HepG2 (cell line): ENCODE results near the gene FAM180A. TPM values are rescaled to one million over a fixed set of nuclear protein-coding genes. Genes with fewer than 3 reads are reported as not detected.

Experiments used
- DNMT3B ChIP-seq: conservative IDR thresholded peaks from 2 replicates; pipeline ENCODE4 v1.6.1; 2016; ENCODE audit warnings: missing biosample characterization, control low read depth
- GRHL1 ChIP-seq: sonication (generic); formaldehyde crosslinking; conservative IDR thresholded peaks from 2 replicates; pipeline ENCODE4 v1.8.0; 2022; ENCODE audit warnings: missing genetic modification reagents
- NFYC ChIP-seq: IDR thresholded peaks from 2 replicates; pipeline ENCODE4 v1.6.1; 2016; ENCODE audit warnings: missing genetic modification reagents, missing compliant biosample characterization
- ZNF441 ChIP-seq: sonication (generic); formaldehyde crosslinking; IDR thresholded peaks from 2 replicates; pipeline ENCODE4 v1.7.0; 2021; ENCODE audit warnings: missing genetic modification reagents, borderline replicate concordance
- ZNF687 ChIP-seq: sonication (generic); formaldehyde crosslinking; IDR thresholded peaks from 2 replicates; pipeline ENCODE4 v1.5.1; 2020; ENCODE audit warnings: mild to moderate bottlenecking, missing genetic modification reagents, moderate library complexity
- polyA plus RNA-seq, 8 experiments: library from polyadenylated mRNA; depleted of rRNA in 3 of 8; stranded (reverse) in 7 of 8; unstranded in 1 of 8; fragments of >200 nt; fragmentation: Illumina TruSeq in 4 of 8; extraction: Trizol in 4 of 8; gene quantifications; 2 replicates each; pipeline versions ENCODE4 v1.2.1 to v1.2.3, GENCODE V29; 2011 to 2016; ENCODE audit warnings: low read depth in 4 of 8, missing spikeins in 1 of 8, mixed read lengths in 1 of 8; ENCODE audit not compliant: insufficient read depth in 1 of 8
- total RNA-seq, 5 experiments: library from RNA; depleted of rRNA; stranded (reverse); fragments of >200 nt; fragmentation: Illumina TruSeq; extraction: Trizol; gene quantifications; 2 replicates each; pipeline ENCODE4 v1.2.3, GENCODE V29; 2016; ENCODE audit warnings: low read depth in 1 of 5
- TF ChIP-seq, protein P1 (sequence below): sonication (generic); formaldehyde crosslinking; IDR thresholded peaks from 2 replicates; pipeline ENCODE4 v1.4.0; 2020; ENCODE audit warnings: missing genetic modification reagents, borderline replicate concordance
- TF ChIP-seq, protein P2 (sequence below), 2 experiments: fragments of 450-650 bp in 1 of 2; sonication (generic) in 1 of 2; formaldehyde crosslinking in 1 of 2; IDR thresholded peaks; 2 replicates each; pipeline versions ENCODE4 v1.6.1 to v1.8.0; 2016 to 2022; ENCODE audit warnings: antibody characterized with exemption in 1 of 2, mild to moderate bottlenecking in 1 of 2, missing genetic modification reagents in 1 of 2

FAM180A gene
- total and polyA plus RNA-seq, 2 of the 13 experiments (the other 11 are each of a cell fraction or from before 2014, with no cell fraction given), result not detected

DNA sequence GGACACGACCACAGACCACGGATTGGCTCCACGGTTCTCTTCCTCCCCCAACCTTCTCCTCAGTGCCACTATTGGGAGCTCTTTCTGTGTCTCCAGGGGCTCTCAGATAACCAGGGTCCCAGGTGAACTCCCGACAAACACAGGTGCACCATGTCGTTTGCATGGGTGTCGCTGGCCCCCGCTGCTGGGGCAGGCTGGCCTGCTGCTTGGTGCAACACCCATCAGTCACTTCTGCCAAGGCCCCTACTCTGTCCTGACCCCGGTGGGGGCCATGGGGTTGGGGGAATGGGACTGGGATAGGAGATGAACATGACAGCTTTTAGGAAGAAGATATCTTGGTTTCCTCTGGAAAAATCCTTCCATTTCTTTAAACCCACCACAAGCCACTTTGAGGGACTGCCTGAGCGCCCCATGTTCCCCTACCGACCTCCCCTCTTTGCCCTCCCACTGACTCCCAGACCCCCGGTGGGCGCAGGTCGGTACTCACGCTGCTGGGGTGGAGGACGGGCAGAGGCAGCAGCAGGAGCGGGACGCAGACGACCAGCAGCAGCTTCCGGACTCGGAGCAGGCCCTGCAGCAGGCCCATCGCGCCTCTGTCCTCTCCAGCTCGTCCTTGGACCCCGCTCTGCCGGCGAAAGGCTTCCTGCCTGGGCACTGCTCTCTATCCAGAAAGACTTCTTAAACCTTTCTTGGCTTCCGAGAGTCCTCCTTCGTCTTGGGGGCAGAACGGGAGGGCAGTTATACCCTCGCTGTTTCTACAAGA lies 21.5 kb downstream of the FAM180A start (continued):
- TF ChIP-seq, protein P1, sequence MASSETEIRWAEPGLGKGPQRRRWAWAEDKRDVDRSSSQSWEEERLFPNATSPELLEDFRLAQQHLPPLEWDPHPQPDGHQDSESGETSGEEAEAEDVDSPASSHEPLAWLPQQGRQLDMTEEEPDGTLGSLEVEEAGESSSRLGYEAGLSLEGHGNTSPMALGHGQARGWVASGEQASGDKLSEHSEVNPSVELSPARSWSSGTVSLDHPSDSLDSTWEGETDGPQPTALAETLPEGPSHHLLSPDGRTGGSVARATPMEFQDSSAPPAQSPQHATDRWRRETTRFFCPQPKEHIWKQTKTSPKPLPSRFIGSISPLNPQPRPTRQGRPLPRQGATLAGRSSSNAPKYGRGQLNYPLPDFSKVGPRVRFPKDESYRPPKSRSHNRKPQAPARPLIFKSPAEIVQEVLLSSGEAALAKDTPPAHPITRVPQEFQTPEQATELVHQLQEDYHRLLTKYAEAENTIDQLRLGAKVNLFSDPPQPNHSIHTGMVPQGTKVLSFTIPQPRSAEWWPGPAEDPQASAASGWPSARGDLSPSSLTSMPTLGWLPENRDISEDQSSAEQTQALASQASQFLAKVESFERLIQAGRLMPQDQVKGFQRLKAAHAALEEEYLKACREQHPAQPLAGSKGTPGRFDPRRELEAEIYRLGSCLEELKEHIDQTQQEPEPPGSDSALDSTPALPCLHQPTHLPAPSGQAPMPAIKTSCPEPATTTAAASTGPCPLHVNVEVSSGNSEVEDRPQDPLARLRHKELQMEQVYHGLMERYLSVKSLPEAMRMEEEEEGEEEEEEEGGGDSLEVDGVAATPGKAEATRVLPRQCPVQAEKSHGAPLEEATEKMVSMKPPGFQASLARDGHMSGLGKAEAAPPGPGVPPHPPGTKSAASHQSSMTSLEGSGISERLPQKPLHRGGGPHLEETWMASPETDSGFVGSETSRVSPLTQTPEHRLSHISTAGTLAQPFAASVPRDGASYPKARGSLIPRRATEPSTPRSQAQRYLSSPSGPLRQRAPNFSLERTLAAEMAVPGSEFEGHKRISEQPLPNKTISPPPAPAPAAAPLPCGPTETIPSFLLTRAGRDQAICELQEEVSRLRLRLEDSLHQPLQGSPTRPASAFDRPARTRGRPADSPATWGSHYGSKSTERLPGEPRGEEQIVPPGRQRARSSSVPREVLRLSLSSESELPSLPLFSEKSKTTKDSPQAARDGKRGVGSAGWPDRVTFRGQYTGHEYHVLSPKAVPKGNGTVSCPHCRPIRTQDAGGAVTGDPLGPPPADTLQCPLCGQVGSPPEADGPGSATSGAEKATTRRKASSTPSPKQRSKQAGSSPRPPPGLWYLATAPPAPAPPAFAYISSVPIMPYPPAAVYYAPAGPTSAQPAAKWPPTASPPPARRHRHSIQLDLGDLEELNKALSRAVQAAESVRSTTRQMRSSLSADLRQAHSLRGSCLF (CRISPR knock-in tag), result no peak
- TF ChIP-seq ZNF441 (CRISPR knock-in tag), result no peak
- TF ChIP-seq ZNF687 (CRISPR knock-in tag), result peak; percentile 38
- no peak for TF ChIP-seq NFYC
- no peak for TF ChIP-seq GRHL1 (CRISPR knock-in tag)
- TF ChIP-seq DNMT3B, result no peak
- TF ChIP-seq, protein P2, sequence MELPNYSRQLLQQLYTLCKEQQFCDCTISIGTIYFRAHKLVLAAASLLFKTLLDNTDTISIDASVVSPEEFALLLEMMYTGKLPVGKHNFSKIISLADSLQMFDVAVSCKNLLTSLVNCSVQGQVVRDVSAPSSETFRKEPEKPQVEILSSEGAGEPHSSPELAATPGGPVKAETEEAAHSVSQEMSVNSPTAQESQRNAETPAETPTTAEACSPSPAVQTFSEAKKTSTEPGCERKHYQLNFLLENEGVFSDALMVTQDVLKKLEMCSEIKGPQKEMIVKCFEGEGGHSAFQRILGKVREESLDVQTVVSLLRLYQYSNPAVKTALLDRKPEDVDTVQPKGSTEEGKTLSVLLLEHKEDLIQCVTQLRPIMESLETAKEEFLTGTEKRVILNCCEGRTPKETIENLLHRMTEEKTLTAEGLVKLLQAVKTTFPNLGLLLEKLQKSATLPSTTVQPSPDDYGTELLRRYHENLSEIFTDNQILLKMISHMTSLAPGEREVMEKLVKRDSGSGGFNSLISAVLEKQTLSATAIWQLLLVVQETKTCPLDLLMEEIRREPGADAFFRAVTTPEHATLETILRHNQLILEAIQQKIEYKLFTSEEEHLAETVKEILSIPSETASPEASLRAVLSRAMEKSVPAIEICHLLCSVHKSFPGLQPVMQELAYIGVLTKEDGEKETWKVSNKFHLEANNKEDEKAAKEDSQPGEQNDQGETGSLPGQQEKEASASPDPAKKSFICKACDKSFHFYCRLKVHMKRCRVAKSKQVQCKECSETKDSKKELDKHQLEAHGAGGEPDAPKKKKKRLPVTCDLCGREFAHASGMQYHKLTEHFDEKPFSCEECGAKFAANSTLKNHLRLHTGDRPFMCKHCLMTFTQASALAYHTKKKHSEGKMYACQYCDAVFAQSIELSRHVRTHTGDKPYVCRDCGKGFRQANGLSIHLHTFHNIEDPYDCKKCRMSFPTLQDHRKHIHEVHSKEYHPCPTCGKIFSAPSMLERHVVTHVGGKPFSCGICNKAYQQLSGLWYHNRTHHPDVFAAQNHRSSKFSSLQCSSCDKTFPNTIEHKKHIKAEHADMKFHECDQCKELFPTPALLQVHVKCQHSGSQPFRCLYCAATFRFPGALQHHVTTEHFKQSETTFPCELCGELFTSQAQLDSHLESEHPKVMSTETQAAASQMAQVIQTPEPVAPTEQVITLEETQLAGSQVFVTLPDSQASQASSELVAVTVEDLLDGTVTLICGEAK (IDR thresholded peaks at IDR 0.05), result no peak
- TF ChIP-seq, protein P2 (CRISPR knock-in tag; IDR thresholded peaks at IDR 0.05), result no peak
